ENCODE results near the gene SLC22A31.
"Not testable (repeated sequence)": the region's sequence is repeated elsewhere in the genome, so short reads cannot be mapped to it uniquely, and the experiment has no call there.

The SLC22A31 gene

DNA sequence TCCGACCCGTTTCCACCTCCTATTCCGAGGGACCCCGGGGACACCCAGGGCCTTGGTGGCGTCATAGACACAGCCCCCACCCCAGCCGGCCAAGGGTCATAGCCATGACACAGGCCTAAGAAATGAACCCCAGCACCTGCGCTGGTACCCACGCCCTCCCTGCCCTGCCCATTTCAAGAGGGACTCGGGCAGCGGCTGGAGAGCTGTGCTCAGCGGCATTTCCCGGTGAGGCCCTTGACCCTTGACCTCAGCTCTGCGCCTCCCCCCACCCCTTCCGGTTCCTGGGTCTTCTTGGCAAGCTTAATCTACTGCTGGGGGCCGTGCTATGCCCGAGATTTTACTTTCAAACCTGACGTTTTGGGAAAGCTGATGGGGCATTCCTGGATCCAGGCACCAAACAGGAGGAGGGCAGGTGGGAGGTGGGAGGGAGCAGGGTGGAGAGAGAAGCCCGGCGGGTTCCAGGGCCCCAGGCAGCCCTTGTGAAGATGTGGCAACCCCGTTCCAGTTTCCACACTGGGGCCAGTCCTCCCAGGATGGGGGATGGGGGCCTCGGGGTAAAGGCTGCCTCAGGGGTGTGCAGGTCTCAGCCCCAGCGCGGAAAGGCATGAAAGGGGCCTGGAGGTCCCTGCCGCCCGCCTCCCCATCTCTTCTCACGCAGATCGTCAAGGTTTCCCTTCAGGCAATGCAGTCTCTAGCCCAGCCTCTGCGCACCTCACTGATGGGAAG is at the start of gene SLC22A31:
SLC22A31 (minus strand) TSS at position 414 of the 726 bp plus-strand sequence; CDS start at position 378, 36 bp downstream.
- Mint-ChIP-seq H3K36me3 (ENCODE audit: low read depth) (no peaks in the 10 kb centered on the region), H3K27me3 (peaks cover 54% of the 10 kb centered on the region), H3K27ac (no peak within 1 kb of the TSS), H3K9me3 (peaks cover 2% of the 10 kb centered on the region), H3K4me1 (ENCODE audit: low read depth) (peaks cover 14% of the 10 kb centered on the region), H3K4me3 (peak within 1 kb of the TSS; percentile 43)
- DNase-seq = no peak

GRCh38 chr16:89248196-89248982 is 48.1 kb upstream of the SLC22A31 start:
- Mint-ChIP-seq H3K4me1 (ENCODE audit: low read depth) (peaks cover 7% of the 10 kb centered on the region), H3K27ac (no peak overlapping the region), H3K4me3 (peak overlapping the region; percentile 77), H3K27me3 (no peaks in the 10 kb centered on the region), H3K9me3 (peaks cover 7% of the 10 kb centered on the region), H3K36me3 (ENCODE audit: low read depth) (peaks cover 3% of the 10 kb centered on the region)
- DNase-seq = peak; percentile 47

GRCh38 chr16:89247734-89248075 is 47.4 kb upstream of the SLC22A31 start:
- H3K9me3 Mint-ChIP-seq; H3K27me3 Mint-ChIP-seq; H3K27ac Mint-ChIP-seq; DNase-seq; H3K36me3 Mint-ChIP-seq (ENCODE audit: low read depth): not testable (repeated sequence)
- Mint-ChIP-seq H3K4me1 (ENCODE audit: low read depth) (peaks cover 11% of the 10 kb centered on the region), H3K4me3 (peak overlapping the region; percentile 77)

GRCh38 chr16:89246903-89247733 is 46.8 kb upstream of the SLC22A31 start:
- Mint-ChIP-seq H3K4me3 (peak overlapping the region; percentile 76), H3K27me3 (no peaks in the 10 kb centered on the region), H3K36me3 (ENCODE audit: low read depth) (peaks cover 3% of the 10 kb centered on the region), H3K9me3 (peaks cover 7% of the 10 kb centered on the region), H3K27ac (peak overlapping the region; percentile 85), H3K4me1 (ENCODE audit: low read depth) (peaks cover 13% of the 10 kb centered on the region)
- DNase-seq = peak; percentile 99

DNA sequence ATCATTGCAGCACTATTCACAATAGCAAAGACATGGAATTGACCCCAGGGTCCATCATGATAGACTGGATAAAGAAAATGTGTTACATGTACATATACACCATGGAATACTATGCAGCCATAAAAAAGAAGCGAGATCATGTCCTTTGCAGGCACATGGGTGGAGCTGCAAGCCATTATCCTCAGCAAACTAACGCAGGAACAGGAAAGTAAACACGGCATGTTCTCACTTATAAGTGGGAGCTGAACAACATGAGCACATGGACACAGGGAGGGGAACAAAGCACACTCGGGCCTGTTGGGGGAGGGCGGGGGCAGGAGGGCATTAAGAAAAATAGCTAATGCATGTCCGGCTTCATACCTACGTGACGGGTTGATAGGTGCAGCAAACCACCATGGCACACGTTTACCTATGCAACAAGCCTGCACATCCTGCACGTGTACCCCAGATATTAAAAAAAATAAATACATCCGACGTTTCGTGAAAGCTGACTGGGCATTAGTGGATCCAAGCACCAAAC is 46.1 kb upstream of the SLC22A31 start:
- Mint-ChIP-seq H3K27me3 (no peaks in the 10 kb centered on the region), H3K27ac (peak overlapping the region; percentile 22), H3K4me1 (ENCODE audit: low read depth) (peaks cover 16% of the 10 kb centered on the region), H3K4me3 (peak overlapping the region; percentile 76), H3K36me3 (ENCODE audit: low read depth) (peaks cover 3% of the 10 kb centered on the region), H3K9me3 (peaks cover 7% of the 10 kb centered on the region)
- DNase-seq = no peak

- Mint-ChIP-seq H3K27me3 (no peaks in the 10 kb centered on the region), H3K27ac (no peak overlapping the region), H3K9me3 (no peaks in the 10 kb centered on the region), H3K4me3 (no peak overlapping the region), H3K36me3 (ENCODE audit: low read depth) (peaks cover 4% of the 10 kb centered on the region), H3K4me1 (ENCODE audit: low read depth) (peaks cover 26% of the 10 kb centered on the region)
- DNase-seq = no peak
Measured at GRCh38 chr16:89244754-89245153, 44.4 kb upstream of the SLC22A31 start.

- DNase-seq; H3K9me3 Mint-ChIP-seq; H3K4me3 Mint-ChIP-seq; H3K27me3 Mint-ChIP-seq; H3K36me3 Mint-ChIP-seq (ENCODE audit: low read depth): not testable (repeated sequence)
- Mint-ChIP-seq H3K27ac (peak overlapping the region; percentile 30), H3K4me1 (ENCODE audit: low read depth) (peaks cover 27% of the 10 kb centered on the region)
Measured at GRCh38 chr16:89244264-89244663, 43.9 kb upstream of the SLC22A31 start.

DNA sequence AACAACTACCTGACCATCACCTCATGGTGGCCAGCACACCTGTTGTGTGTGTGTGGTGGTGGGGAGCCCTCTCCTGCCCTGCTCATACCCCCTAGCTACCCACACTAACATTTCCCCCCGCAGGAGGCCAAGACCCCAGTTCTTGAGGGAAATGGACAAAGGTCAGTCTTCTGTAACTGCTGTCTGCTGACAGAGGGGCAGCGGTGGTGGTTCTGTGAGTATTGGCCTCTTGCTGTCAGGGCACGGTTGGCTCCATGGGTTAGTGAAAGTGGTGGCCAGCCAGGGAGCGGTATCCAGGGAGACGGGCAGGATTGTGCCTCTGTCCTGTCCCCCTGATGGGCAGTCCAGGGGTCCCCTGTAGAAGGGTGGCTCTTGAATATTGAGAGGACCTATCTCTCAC is 43.3 kb upstream of the SLC22A31 start:
- Mint-ChIP-seq H3K9me3 (no peaks in the 10 kb centered on the region), H3K4me1 (ENCODE audit: low read depth) (peaks cover 27% of the 10 kb centered on the region), H3K27ac (peak overlapping the region; percentile 77)

GRCh38 chr16:89242795-89243200 is 42.5 kb upstream of the SLC22A31 start:
- no peak for DNase-seq
- peaks cover 4% of the 10 kb centered on the region for H3K36me3 Mint-ChIP-seq (ENCODE audit: low read depth)
- peaks cover 26% of the 10 kb centered on the region for H3K4me1 Mint-ChIP-seq (ENCODE audit: low read depth)
- peak overlapping the region; percentile 35 for H3K4me3 Mint-ChIP-seq
- peak overlapping the region; percentile 77 for H3K27ac Mint-ChIP-seq
- no peaks in the 10 kb centered on the region for H3K27me3 Mint-ChIP-seq
- H3K9me3 Mint-ChIP-seq = no peaks in the 10 kb centered on the region

More for the DNA sequence above, 43.3 kb upstream of the SLC22A31 start:
- Mint-ChIP-seq H3K27me3 (no peaks in the 10 kb centered on the region), H3K4me3 (no peak overlapping the region), H3K36me3 (ENCODE audit: low read depth) (peaks cover 4% of the 10 kb centered on the region)
- DNase-seq = no peak

DNA sequence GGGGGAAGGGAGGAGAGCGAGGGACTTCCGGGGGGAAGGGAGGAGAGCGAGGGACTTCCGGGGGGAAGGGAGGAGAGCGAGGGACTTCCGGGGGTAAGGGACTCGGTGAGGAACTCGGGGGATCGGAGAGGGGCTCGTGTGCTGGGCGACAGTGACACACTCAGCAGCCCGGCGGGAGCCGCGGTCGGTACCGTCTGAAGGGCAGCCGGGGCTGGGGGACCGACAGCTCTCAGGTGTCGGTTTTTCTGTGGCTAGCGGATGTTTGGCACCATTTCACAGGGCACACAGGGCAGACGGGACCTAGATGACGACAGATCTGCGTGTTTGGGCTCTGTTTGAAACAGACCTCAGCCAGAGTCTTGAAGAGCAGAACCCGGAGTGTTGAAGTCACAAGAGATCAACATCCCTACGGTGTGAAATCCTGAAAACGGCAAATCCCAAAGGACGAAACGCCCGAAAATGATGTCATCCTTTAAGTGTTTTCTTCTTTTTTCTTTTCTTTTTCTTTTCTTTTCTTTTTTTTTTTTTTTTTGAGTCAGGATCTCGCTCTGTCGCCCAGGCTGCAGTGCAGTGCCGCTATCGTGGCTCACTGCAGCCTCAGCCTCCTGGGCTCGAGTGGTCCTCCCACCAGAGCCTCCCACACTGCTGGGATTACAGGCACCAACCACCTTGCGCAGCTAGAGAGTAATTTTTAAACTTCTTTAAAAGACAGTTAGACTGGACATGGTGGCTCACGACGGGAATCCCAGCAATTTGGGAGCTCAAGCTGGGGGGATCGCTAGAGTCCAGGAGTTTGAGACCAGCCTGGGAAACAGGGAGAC is 41.1 kb upstream of the SLC22A31 start:
- DNase-seq = peak; percentile 87
- H3K36me3 Mint-ChIP-seq (ENCODE audit: low read depth) = peaks cover 4% of the 10 kb centered on the region

DNA sequence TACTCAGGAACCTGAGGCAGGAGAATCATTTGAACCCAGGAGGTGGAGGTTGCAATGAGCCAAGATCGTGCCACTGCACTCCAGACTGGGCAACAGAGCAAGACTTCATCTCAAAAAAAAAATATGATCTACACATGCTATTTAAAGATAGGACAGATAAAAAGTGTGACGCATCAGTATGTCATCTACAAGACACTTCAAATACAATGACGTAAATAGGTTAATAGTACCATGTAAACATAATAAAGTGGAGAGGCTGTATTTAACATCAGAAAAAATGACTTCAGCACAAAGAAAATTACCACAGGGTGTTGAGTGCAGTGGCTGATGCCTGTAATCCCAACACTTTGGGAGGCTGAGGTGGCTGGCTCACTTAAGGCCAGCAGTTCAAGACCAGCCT is 37.4 kb upstream of the SLC22A31 start:
- Mint-ChIP-seq H3K4me1 (ENCODE audit: low read depth) (peaks cover 23% of the 10 kb centered on the region), H3K36me3 (ENCODE audit: low read depth) (peaks cover 25% of the 10 kb centered on the region), H3K27me3 (no peaks in the 10 kb centered on the region), H3K4me3 (no peak overlapping the region), H3K9me3 (no peaks in the 10 kb centered on the region), H3K27ac (no peak overlapping the region)
- DNase-seq = no peak

More for the DNA sequence above, 41.1 kb upstream of the SLC22A31 start:
- Mint-ChIP-seq H3K9me3 (no peaks in the 10 kb centered on the region), H3K4me1 (ENCODE audit: low read depth) (peaks cover 23% of the 10 kb centered on the region), H3K27ac (peak overlapping the region; percentile 99), H3K4me3 (peak overlapping the region; percentile 100), H3K27me3 (no peaks in the 10 kb centered on the region)

DNA sequence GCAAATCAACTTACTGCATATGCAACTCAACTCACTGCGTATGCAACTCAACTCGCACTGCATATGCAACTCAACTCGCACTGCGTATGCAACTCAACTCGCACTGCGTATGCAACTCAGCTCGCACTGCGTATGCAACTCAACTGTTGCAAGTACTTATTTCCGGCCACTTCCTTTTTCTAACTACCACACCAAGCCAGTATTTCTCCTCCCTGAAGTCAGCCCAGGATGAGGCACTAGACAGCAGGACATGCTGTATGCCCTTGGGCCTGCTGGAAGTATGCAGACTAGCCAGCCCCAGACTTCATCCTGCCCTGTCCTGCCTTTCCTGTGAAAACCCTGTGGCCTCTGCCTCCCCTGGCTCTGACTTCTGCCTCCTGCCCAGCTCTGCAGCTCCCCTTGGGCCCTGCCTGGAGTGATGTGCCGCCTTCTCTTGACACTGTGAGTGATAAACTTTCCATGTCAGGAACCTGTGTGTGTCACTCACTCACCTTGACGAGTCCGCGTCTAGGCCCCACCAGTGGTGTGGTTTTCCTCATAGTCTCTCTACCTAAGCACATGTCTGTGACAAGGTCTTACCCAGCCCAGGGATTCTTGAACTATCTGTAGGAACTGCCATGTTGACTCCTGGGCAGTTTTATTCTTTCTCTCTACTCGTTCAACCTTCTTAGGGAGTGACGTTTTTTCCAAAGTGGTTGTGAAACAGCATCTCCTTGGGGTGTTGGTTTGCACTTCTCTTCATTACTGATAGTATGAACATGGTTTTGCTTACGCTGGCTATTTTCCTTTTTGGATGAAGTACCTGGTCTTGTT is 33.5 kb upstream of the SLC22A31 start:
- Mint-ChIP-seq H3K4me1 (ENCODE audit: low read depth) (peaks cover 7% of the 10 kb centered on the region), H3K9me3 (peaks cover 4% of the 10 kb centered on the region), H3K36me3 (ENCODE audit: low read depth) (peaks cover 57% of the 10 kb centered on the region), H3K27ac (no peak overlapping the region), H3K27me3 (no peaks in the 10 kb centered on the region), H3K4me3 (no peak overlapping the region)
- DNase-seq = no peak

GRCh38 chr16:89232107-89232506 is 31.8 kb upstream of the SLC22A31 start:
- Mint-ChIP-seq H3K4me3 (no peak overlapping the region), H3K36me3 (ENCODE audit: low read depth) (peaks cover 74% of the 10 kb centered on the region), H3K9me3 (peaks cover 20% of the 10 kb centered on the region)

More at GRCh38 chr16:89232107-89232506, 31.8 kb upstream of the SLC22A31 start:
- DNase-seq = no peak
- Mint-ChIP-seq H3K27me3 (no peaks in the 10 kb centered on the region), H3K27ac (no peak overlapping the region), H3K4me1 (ENCODE audit: low read depth) (peaks cover 7% of the 10 kb centered on the region)

All from activated T-cell treated with anti-CD3 and anti-CD28 coated beads, Interleukin-2, amount 50 U/mL, for 24 hours (primary cell).